AG04450 (cell line): ENCODE measurements around the gene PDLIM5. TPM values are rescaled to one million over a fixed set of nuclear protein-coding genes. Genes with fewer than 3 reads are reported as not detected.

Experiments
- CTCF ChIA-PET: fragments of 300-600, 350-600 bp; formaldehyde crosslinking; extraction: SDS; loops from one replicate; lab custom pipeline; 2022; ENCODE audit warnings: antibody characterized with exemption, inconsistent platforms; lab: Charles Lee
- POLR2A ChIA-PET: fragments of 350-600 bp; formaldehyde crosslinking; extraction: SDS; loops from one replicate; lab custom pipeline; 2021; ENCODE audit warnings: antibody characterized with exemption, inconsistent platforms; lab: Yijun Ruan, JAX
- DNase-seq: peaks from one replicate; pipeline ENCODE4 v3.0.0-alpha.2; 2011; ENCODE audit warnings: low read depth, low spot score
- H3K27ac ChIP-seq: one replicate; pipeline ENCODE4 v1.5.1; 2012; ENCODE audit warnings: low read depth, low read length, control low read depth
- H3K27me3 ChIP-seq: one replicate; pipeline ENCODE4 v1.6.0; 2012; ENCODE audit warnings: low read length; ENCODE audit not compliant: control insufficient read depth, insufficient read depth
- H3K4me3 ChIP-seq: 2 replicates; pipeline ENCODE4 v1.5.1; 2011; ENCODE audit warnings: mild to moderate bottlenecking, low read depth, low read length, control low read depth
- H3K9me3 ChIP-seq: 2 replicates; pipeline ENCODE4 v1.5.1; 2012; ENCODE audit warnings: low read length; ENCODE audit not compliant: control insufficient read depth, insufficient read depth
- polyA plus RNA-seq: library from polyadenylated mRNA; depleted of rRNA; stranded (reverse); fragments of >200 nt; gene quantifications from 2 replicates; pipeline ENCODE4 v1.2.3, GENCODE V29; 2011
- TF ChIP-seq, protein P1 (sequence below): IDR thresholded peaks from 2 replicates; pipeline ENCODE4 v1.5.1; 2011; ENCODE audit warnings: low read depth, low read length, control low read depth, inconsistent platforms

The PDLIM5 gene
- polyA plus RNA-seq, 1 experiment: 81.5 TPM

DNA sequence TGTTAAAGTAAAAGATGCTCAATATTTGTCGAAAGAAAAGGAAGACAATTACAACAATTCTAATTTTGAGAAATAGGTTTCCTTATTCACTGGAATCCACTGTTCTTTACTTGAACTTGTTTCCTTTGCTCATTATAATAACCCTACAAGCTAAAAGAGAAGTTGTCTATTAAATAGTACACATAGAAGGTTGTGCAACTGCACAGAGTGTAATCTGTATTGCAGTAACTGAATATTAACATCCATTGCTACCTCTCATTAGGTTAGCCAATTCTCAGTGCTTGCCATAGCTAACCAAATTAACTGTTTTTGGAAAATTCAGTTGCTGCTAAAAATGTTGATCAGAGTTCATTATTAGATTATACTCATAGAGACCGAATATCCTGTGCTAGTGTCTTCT is 120.0 kb downstream of the PDLIM5 start:
- no peaks in the 10 kb centered on the region for H3K27me3 ChIP-seq
- H3K27ac ChIP-seq: no peak overlapping the region
- TF ChIP-seq, protein P1, sequence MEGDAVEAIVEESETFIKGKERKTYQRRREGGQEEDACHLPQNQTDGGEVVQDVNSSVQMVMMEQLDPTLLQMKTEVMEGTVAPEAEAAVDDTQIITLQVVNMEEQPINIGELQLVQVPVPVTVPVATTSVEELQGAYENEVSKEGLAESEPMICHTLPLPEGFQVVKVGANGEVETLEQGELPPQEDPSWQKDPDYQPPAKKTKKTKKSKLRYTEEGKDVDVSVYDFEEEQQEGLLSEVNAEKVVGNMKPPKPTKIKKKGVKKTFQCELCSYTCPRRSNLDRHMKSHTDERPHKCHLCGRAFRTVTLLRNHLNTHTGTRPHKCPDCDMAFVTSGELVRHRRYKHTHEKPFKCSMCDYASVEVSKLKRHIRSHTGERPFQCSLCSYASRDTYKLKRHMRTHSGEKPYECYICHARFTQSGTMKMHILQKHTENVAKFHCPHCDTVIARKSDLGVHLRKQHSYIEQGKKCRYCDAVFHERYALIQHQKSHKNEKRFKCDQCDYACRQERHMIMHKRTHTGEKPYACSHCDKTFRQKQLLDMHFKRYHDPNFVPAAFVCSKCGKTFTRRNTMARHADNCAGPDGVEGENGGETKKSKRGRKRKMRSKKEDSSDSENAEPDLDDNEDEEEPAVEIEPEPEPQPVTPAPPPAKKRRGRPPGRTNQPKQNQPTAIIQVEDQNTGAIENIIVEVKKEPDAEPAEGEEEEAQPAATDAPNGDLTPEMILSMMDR: no peak
- DNase-seq: no peak
- ChIA-PET CTCF (no interaction called here), POLR2A (no interaction called here)
- no peaks in the 10 kb centered on the region for H3K9me3 ChIP-seq
- H3K4me3 ChIP-seq: no peak overlapping the region

DNA sequence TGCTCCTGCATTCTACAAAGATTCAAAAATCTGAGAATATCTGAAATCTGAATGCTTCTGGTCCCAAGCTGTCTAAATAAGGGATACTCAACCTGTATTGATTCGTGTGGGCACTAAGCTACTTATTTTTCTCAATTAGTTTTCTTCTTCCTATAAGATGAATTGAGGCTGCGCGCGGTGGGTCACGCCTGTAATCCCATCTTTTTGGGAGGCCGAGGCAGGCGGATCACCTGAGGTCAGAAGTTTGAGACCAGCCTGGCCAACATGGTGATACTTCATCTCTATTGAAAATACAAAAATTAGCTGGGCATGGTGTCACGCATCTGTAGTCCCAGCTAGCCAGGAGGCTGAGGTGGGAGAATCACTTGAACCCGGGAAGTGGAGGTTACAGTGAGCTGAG is 122.3 kb downstream of the PDLIM5 start:
- POLR2A ChIA-PET: no interaction called here
- no peak overlapping the region for H3K4me3 ChIP-seq
- no peaks in the 10 kb centered on the region for H3K27me3 ChIP-seq
- no peaks in the 10 kb centered on the region for H3K9me3 ChIP-seq
- CTCF ChIA-PET: no interaction called here
- TF ChIP-seq, protein P1: no peak
- DNase-seq: no peak
- H3K27ac ChIP-seq: no peak overlapping the region

DNA sequence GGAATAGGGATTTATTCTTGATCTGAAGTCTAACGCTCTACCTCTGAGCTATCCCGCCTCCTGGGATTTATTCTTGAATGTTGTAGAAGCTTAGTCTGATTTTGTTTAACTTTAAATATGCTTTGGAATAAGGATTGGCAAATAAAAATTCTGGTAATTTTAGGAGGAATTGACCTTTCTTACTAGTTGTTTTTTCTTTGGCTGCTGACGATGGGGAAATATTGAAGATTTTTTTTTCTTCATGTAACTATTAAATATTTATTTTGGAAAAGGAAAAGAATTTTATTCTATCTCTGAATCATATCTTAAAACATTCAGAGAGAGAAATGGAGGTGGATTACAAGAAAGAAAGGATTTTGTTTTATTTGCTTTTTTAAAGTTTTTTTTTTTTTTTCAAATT is 122.9 kb downstream of the PDLIM5 start:
- no peak overlapping the region for H3K4me3 ChIP-seq
- no peak for DNase-seq
- H3K27me3 ChIP-seq: no peaks in the 10 kb centered on the region
- H3K27ac ChIP-seq: no peak overlapping the region
- TF ChIP-seq, protein P1: no peak
- ChIA-PET POLR2A (no interaction called here), CTCF (interaction anchor here (0.7 kb wide), 2 partner anchors 125 to 185 kb away, joined by 3 to 6 read pairs; no protein-coding TSS in a partner anchor)
- H3K9me3 ChIP-seq: no peaks in the 10 kb centered on the region

DNA sequence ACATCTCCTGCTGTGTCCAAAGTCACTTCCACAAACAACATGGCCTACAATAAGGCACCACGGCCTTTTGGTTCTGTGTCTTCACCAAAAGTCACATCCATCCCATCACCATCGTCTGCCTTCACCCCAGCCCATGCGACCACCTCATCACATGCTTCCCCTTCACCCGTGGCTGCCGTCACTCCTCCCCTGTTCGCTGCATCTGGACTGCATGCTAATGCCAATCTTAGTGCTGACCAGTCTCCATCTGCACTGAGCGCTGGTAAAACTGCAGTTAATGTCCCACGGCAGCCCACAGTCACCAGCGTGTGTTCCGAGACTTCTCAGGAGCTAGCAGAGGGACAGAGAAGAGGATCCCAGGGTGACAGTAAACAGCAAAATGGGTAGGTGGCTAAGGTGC is 123.9 kb downstream of the PDLIM5 start:
- Histone ChIP-seq H3K9me3 (no peaks in the 10 kb centered on the region), H3K27ac (no peak overlapping the region), H3K4me3 (no peak overlapping the region), H3K27me3 (no peaks in the 10 kb centered on the region)
- DNase-seq: no peak
- ChIA-PET CTCF (interaction anchor here (1.7 kb wide), 1 partner anchor 169 kb away, joined by 6 read pairs; no protein-coding TSS in a partner anchor), POLR2A (no interaction called here)
- TF ChIP-seq, protein P1: no peak

DNA sequence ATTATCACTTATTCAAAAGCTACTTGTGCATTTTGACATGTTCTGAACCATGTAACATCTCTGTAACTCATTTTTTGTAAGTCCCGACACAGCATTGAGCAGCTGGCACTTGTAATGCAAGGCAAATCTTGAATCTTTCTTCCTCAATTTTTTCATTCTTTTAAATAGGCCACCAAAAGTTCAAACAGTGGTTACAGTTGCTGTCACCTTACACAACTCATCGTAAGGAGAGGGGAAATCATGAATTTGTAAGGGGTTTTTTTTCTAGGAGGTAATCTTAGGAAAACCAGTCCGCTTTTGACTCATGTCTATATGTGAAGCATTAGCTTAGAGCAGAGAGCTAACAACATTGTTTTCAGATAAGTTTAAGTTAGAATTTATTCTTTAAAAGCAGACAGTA is 124.5 kb downstream of the PDLIM5 start:
- H3K27ac ChIP-seq: no peak overlapping the region
- no peaks in the 10 kb centered on the region for H3K9me3 ChIP-seq
- TF ChIP-seq, protein P1: no peak
- H3K27me3 ChIP-seq: no peaks in the 10 kb centered on the region
- DNase-seq: no peak
- ChIA-PET POLR2A (no interaction called here), CTCF (interaction anchor here (1.7 kb wide), 1 partner anchor 169 kb away, joined by 6 read pairs; no protein-coding TSS in a partner anchor)
- H3K4me3 ChIP-seq: no peak overlapping the region
